ENCODE measurements around the gene CACNG7. TPM values are rescaled to one million over a fixed set of nuclear protein-coding genes. Genes with fewer than 3 reads are reported as not detected.

Gene CACNG7
- total and polyA plus RNA-seq, 2 donors from 2014 or later, result not detected

DNA sequence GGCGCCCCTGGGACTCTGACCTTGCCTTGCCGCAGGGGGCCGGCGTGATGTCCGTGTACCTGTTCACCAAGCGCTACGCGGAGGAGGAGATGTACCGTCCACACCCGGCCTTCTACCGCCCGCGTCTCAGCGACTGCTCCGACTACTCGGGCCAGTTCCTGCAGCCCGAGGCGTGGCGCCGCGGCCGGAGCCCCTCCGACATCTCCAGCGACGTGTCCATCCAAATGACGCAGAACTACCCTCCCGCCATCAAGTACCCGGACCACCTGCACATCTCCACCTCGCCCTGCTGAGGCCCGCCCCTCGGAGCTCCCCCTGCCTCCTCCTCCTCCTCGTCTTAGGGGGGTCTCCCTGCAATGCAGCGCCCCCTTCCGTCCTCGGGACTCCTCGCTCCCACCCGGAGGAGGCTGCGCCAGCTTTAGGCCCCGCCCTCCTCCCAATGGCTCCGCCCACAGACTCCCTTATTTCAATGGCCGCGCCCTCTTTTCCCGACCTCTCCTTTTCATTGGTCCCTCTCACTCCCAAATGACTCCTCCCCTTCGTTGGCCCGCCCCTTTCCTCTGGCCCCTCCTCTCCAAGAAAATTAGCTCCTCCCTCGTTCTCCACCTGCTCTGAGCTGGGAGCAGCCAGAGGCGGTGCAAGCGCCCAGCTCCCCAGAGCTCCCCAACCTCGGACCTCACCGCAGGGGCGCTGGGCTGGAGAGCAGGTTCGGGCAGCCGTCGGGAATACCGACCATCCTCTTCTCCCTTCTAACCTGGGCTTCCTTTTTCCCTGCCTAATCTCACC, 33.1 kb downstream of the CACNG7 start:
- TF ChIP-seq, protein P1, sequence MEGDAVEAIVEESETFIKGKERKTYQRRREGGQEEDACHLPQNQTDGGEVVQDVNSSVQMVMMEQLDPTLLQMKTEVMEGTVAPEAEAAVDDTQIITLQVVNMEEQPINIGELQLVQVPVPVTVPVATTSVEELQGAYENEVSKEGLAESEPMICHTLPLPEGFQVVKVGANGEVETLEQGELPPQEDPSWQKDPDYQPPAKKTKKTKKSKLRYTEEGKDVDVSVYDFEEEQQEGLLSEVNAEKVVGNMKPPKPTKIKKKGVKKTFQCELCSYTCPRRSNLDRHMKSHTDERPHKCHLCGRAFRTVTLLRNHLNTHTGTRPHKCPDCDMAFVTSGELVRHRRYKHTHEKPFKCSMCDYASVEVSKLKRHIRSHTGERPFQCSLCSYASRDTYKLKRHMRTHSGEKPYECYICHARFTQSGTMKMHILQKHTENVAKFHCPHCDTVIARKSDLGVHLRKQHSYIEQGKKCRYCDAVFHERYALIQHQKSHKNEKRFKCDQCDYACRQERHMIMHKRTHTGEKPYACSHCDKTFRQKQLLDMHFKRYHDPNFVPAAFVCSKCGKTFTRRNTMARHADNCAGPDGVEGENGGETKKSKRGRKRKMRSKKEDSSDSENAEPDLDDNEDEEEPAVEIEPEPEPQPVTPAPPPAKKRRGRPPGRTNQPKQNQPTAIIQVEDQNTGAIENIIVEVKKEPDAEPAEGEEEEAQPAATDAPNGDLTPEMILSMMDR (IDR thresholded peaks at IDR 0.05; ENCODE audit: borderline replicate concordance, extremely low read depth, insufficient read depth), result no peak
- no peaks in the 10 kb centered on the region for H3K9me3 ChIP-seq (ENCODE audit: control insufficient read depth in 2 of 3, insufficient read depth in 1 of 3, low read length in 3 of 3)
- no peak overlapping the region for H3K4me3 ChIP-seq (ENCODE audit: low read length in 3 of 3)
- H3K9ac ChIP-seq (ENCODE audit: low read length in 3 of 3), result no peak overlapping the region
- H3K27me3 ChIP-seq (ENCODE audit: control insufficient read depth, insufficient read depth, low read length), result peaks cover 10% of the 10 kb centered on the region
- FAIRE-seq (no peak), DNase-seq (peak in 2 of 5 donors; percentile 13 to 14)
- no peaks in the 10 kb centered on the region for H3K4me1 ChIP-seq (ENCODE audit: control insufficient read depth in 2 of 3, insufficient read depth in 2 of 3, low read depth in 1 of 3, low read length in 3 of 3)
- H3K27ac ChIP-seq (ENCODE audit: low read depth in 2 of 2, low read length in 2 of 2), result no peak overlapping the region
- intact Hi-C loops (cut with DNase I), result no loop called here
- H3K36me3 ChIP-seq (ENCODE audit: control insufficient read depth in 2 of 3, insufficient read depth in 3 of 3, low read length in 3 of 3), result no peaks in the 10 kb centered on the region

DNA sequence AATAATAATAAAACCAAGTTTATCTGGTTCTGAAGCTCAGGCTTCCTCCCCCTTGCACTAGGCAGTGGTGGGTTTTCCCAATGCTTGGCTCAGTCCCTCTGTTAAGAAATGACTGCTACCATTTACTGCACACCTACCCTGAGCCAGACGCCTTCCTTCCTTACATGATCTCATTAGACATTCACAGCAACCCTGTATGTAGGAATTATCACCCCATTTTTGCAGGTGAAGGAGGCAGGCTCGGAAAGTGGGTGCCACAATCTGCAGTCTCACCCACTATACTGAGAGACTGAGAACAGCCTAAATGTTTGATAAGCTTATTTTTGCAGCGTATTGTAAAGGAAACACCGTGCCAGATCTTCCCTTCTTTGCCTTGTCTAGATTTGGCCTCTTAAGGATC, 35.3 kb downstream of the CACNG7 start:
- Histone ChIP-seq H3K4me3 (ENCODE audit: low read length in 3 of 3) (no peak overlapping the region), H3K9ac (ENCODE audit: low read length in 3 of 3) (no peak overlapping the region), H3K4me1 (ENCODE audit: control insufficient read depth in 2 of 3, insufficient read depth in 2 of 3, low read depth in 1 of 3, low read length in 3 of 3) (no peaks in the 10 kb centered on the region), H3K27me3 (ENCODE audit: control insufficient read depth, insufficient read depth, low read length) (peaks cover 10% of the 10 kb centered on the region), H3K9me3 (ENCODE audit: control insufficient read depth in 2 of 3, insufficient read depth in 1 of 3, low read length in 3 of 3) (no peaks in the 10 kb centered on the region), H3K27ac (ENCODE audit: low read depth in 2 of 2, low read length in 2 of 2) (no peak overlapping the region), H3K36me3 (ENCODE audit: control insufficient read depth in 2 of 3, insufficient read depth in 3 of 3, low read length in 3 of 3) (no peaks in the 10 kb centered on the region)
- intact Hi-C loops (cut with DNase I), result no loop called here
- TF ChIP-seq, protein P1 (IDR thresholded peaks at IDR 0.05; ENCODE audit: borderline replicate concordance, extremely low read depth, insufficient read depth), result no peak
- DNase-seq (no peak), FAIRE-seq (no peak)

DNA sequence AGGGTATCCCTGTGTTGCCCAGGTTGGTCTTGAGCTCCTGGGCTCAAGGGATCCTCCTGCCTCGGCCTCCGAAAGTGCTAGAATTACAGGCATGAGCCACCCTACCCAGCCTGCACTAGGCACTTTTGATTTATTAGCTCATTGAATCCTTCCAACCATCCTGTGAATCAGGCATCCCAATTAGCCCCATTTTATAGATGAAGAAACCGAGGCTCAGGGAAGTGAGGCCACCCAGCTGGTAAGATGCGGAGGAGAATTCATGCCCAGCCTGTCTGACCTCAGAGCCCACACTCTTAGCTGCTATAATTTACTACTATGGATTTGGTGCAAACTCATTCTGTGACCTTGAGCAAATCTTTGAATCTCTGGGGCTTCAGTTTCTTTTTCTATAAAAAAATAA, 35.9 kb downstream of the CACNG7 start:
- Histone ChIP-seq H3K27ac (ENCODE audit: low read depth in 2 of 2, low read length in 2 of 2) (no peak overlapping the region), H3K4me1 (ENCODE audit: control insufficient read depth in 2 of 3, insufficient read depth in 2 of 3, low read depth in 1 of 3, low read length in 3 of 3) (no peaks in the 10 kb centered on the region), H3K9ac (ENCODE audit: low read length in 3 of 3) (no peak overlapping the region), H3K36me3 (ENCODE audit: control insufficient read depth in 2 of 3, insufficient read depth in 3 of 3, low read length in 3 of 3) (no peaks in the 10 kb centered on the region), H3K9me3 (ENCODE audit: control insufficient read depth in 2 of 3, insufficient read depth in 1 of 3, low read length in 3 of 3) (no peaks in the 10 kb centered on the region), H3K4me3 (ENCODE audit: low read length in 3 of 3) (no peak overlapping the region), H3K27me3 (ENCODE audit: control insufficient read depth, insufficient read depth, low read length) (peaks cover 10% of the 10 kb centered on the region)
- DNase-seq (no peak), FAIRE-seq (no peak)
- TF ChIP-seq, protein P1 (IDR thresholded peaks at IDR 0.05; ENCODE audit: borderline replicate concordance, extremely low read depth, insufficient read depth), result no peak
- intact Hi-C loops (cut with DNase I), result no loop called here
